H9 (cell line): ENCODE measurements around the gene PLEKHA5. TPM values are rescaled to one million over a fixed set of nuclear protein-coding genes. Genes with fewer than 3 reads are reported as not detected.
A peak's percentile ranks its signal among the peaks of the same experiment; 100 is the strongest.

Source experiments
- DNase-seq: peaks from one replicate; pipeline ENCODE4 v3.0.0-alpha.2; 2017
- H2AFZ ChIP-seq: one replicate; pipeline ENCODE4 v1.6.1; 2013; ENCODE audit warnings: mild to moderate bottlenecking, low read length, control low read depth, moderate library complexity
- H2AK5ac ChIP-seq: 2 replicates; pipeline ENCODE4 v1.6.1; 2013; ENCODE audit warnings: low read length, control low read depth, mixed read lengths; ENCODE audit not compliant: insufficient read length
- H2BK120ac ChIP-seq: one replicate; pipeline ENCODE4 v1.6.1; 2013; ENCODE audit warnings: low read depth, mild to moderate bottlenecking, low read length, control low read depth, inconsistent platforms; ENCODE audit not compliant: poor library complexity, severe bottlenecking
- H2BK12ac ChIP-seq: 2 replicates; pipeline ENCODE4 v1.6.1; 2013; ENCODE audit warnings: low read length, control low read depth, mixed read lengths, low read depth; ENCODE audit not compliant: insufficient read length
- H2BK15ac ChIP-seq: 2 replicates; pipeline ENCODE4 v1.6.1; 2013; ENCODE audit warnings: low read depth, low read length, control low read depth
- H2BK20ac ChIP-seq: one replicate; pipeline ENCODE4 v1.6.1; 2013; ENCODE audit warnings: low read depth, mild to moderate bottlenecking, low read length, control low read depth, inconsistent platforms; ENCODE audit not compliant: poor library complexity, severe bottlenecking
- H2BK5ac ChIP-seq: 2 replicates; pipeline ENCODE4 v1.6.1; 2013; ENCODE audit warnings: low read length, control low read depth, mixed read lengths; ENCODE audit not compliant: insufficient read length
- H3K14ac ChIP-seq: 2 replicates; pipeline ENCODE4 v1.6.1; 2013; ENCODE audit warnings: low read length, control low read depth; ENCODE audit not compliant: insufficient read depth
- H3K18ac ChIP-seq: 2 replicates; pipeline ENCODE4 v1.6.1; 2013; ENCODE audit warnings: low read depth, mild to moderate bottlenecking, mixed read lengths, low read length, control low read depth; ENCODE audit not compliant: insufficient read length
- H3K23ac ChIP-seq: 2 replicates; pipeline ENCODE4 v1.6.1; 2013; ENCODE audit warnings: low read length, control low read depth, mixed read lengths, low read depth; ENCODE audit not compliant: insufficient read length
- H3K23me2 ChIP-seq: 2 replicates; pipeline ENCODE4 v1.6.1; 2013; ENCODE audit warnings: low read depth, mild to moderate bottlenecking, mixed read lengths, low read length, control low read depth; ENCODE audit not compliant: insufficient read length, poor library complexity, severe bottlenecking
- H3K27ac ChIP-seq: 2 replicates; pipeline ENCODE4 v1.5.1; 2013; ENCODE audit warnings: low read length, control low read depth, mixed read lengths, low read depth; ENCODE audit not compliant: insufficient read length
- H3K27me3 ChIP-seq: 2 replicates; pipeline ENCODE4 v1.6.1; 2013; ENCODE audit warnings: low read length, control low read depth, inconsistent platforms; ENCODE audit not compliant: insufficient read depth
- H3K4ac ChIP-seq: 2 replicates; pipeline ENCODE4 v1.6.1; 2013; ENCODE audit warnings: low read depth, mild to moderate bottlenecking, control low read depth, inconsistent platforms, low read length, moderate library complexity
- H3K4me1 ChIP-seq: 2 replicates; pipeline ENCODE4 v1.6.1; 2013; ENCODE audit warnings: low read length, control low read depth, inconsistent platforms; ENCODE audit not compliant: insufficient read depth
- H3K4me2 ChIP-seq: 2 replicates; pipeline ENCODE4 v1.6.1; 2013; ENCODE audit warnings: low read length, control low read depth, mixed read lengths; ENCODE audit not compliant: insufficient read length, insufficient read depth
- H3K56ac ChIP-seq: 2 replicates; pipeline ENCODE4 v1.6.1; 2013; ENCODE audit warnings: low read depth, mild to moderate bottlenecking, mixed read lengths, low read length, control low read depth; ENCODE audit not compliant: insufficient read length
- H3K79me1 ChIP-seq: 2 replicates; pipeline ENCODE4 v1.6.1; 2013; ENCODE audit warnings: low read depth, mild to moderate bottlenecking, moderate library complexity, low read length, control low read depth, inconsistent platforms; ENCODE audit not compliant: insufficient read depth, poor library complexity, severe bottlenecking
- H3K79me2 ChIP-seq: 2 replicates; pipeline ENCODE4 v1.6.1; 2013; ENCODE audit warnings: low read length, control low read depth, inconsistent platforms; ENCODE audit not compliant: insufficient read depth
- H3K9ac ChIP-seq: 2 replicates; pipeline ENCODE4 v1.6.1; 2013; ENCODE audit warnings: low read length, control low read depth, mixed read lengths; ENCODE audit not compliant: insufficient read length; ENCODE audit errors: extremely low read depth
- H3K9me3 ChIP-seq: one replicate; pipeline ENCODE4 v1.6.1; 2013; ENCODE audit warnings: low read depth, low read length, inconsistent platforms; ENCODE audit not compliant: control insufficient read depth
- H3T11ph ChIP-seq: one replicate; pipeline ENCODE4 v1.6.1; 2013; ENCODE audit warnings: mild to moderate bottlenecking, low read length, control low read depth, inconsistent platforms
- H4K20me1 ChIP-seq: one replicate; pipeline ENCODE4 v1.6.1; 2013; ENCODE audit not compliant: control insufficient read depth, insufficient read length, insufficient read depth
- H4K5ac ChIP-seq: 2 replicates; pipeline ENCODE4 v1.6.1; 2013; ENCODE audit warnings: low read depth, mild to moderate bottlenecking, mixed read lengths, low read length, control low read depth; ENCODE audit not compliant: insufficient read length
- H4K8ac ChIP-seq: replicated peaks from 2 replicates; pipeline ENCODE4 v1.6.1; 2013; ENCODE audit warnings: low read length, control low read depth, mixed read lengths, low read depth; ENCODE audit not compliant: insufficient read length
- H4K91ac ChIP-seq: 2 replicates; pipeline ENCODE4 v1.6.1; 2013; ENCODE audit warnings: low read depth, mild to moderate bottlenecking, moderate library complexity, mixed read lengths, low read length, control low read depth; ENCODE audit not compliant: insufficient read length
- H3K27ac Mint-ChIP-seq, 3 experiments: 2 replicates in 2 of 3; 3 replicates in 1 of 3; pipeline ENCODE4 v1.8.0; 2020 to 2021; ENCODE audit warnings: mixed read lengths in 3 of 3, mild to moderate bottlenecking in 1 of 3, moderate library complexity in 1 of 3
- H3K27me3 Mint-ChIP-seq: 2 replicates; pipeline ENCODE4 v1.8.0; 2021; ENCODE audit warnings: low read depth, mild to moderate bottlenecking, moderate library complexity, mixed read lengths
- H3K36me3 Mint-ChIP-seq, 3 experiments: 2 replicates in 2 of 3; 3 replicates in 1 of 3; pipeline ENCODE4 v1.8.0; 2020 to 2021; ENCODE audit warnings: low read depth in 3 of 3, mixed read lengths in 3 of 3; ENCODE audit not compliant: insufficient read depth in 1 of 3
- H3K4me1 Mint-ChIP-seq, 2 experiments: 2 replicates each; pipeline ENCODE4 v1.8.0; 2020; ENCODE audit warnings: mixed read lengths in 2 of 2
- H3K4me3 Mint-ChIP-seq, 2 experiments: 2 replicates in 1 of 2; 3 replicates in 1 of 2; pipeline ENCODE4 v1.8.0; 2020 to 2021; ENCODE audit warnings: mild to moderate bottlenecking in 2 of 2, mixed read lengths in 2 of 2, moderate library complexity in 1 of 2
- H3K9me3 Mint-ChIP-seq, 2 experiments: 2 replicates in 1 of 2; 3 replicates in 1 of 2; pipeline ENCODE4 v1.8.0; 2020; ENCODE audit warnings: mild to moderate bottlenecking in 2 of 2, mixed read lengths in 2 of 2, moderate library complexity in 1 of 2
- WGBS: extraction: QIAGEN DNeasy Blood & Tissue Kit; methylation state at CpG from one replicate; pipeline ENCODE4 v1.1.7; 2013; ENCODE audit warnings: missing lambda C conversion rate, low lambda C conversion rate, mixed read lengths; ENCODE audit not compliant: insufficient read length; ENCODE audit errors: extremely low coverage; 5-methylcytosine and 5-hydroxymethylcytosine counted together
- total RNA-seq: library from RNA; stranded (reverse); gene quantifications from 2 replicates; pipeline ENCODE4 v1.2.1, GENCODE V29; 2021
- TF ChIP-seq, protein P1 (sequence below): fragments of 200-600 bp; sonication (generic); conservative IDR thresholded peaks from 3 replicates; pipeline ENCODE4 v1.8.0; 2021; ENCODE audit warnings: antibody characterized with exemption, mild to moderate bottlenecking

PLEKHA5 gene
- total RNA-seq, 1 experiment from 2014 or later: 86.7 TPM

DNA sequence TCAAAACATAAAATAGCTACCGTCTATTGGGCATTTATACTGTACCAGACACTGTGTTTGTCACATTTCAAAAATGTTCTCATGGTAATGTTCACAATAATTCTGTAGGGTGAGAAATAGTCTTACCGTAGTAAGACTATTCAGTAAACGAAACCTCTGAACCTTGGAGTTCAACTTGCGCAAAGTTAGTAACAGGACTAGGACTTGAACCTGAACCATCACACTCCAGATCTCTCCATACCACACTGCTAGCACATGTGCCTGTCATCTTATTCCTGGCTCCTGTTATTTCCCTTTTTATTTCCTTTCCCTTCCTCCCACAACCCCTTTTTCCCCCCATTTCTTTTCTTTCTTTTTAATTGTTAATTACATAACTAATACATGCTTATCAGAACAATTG lies 65.4 kb downstream of the PLEKHA5 start:
- H3K18ac ChIP-seq: no peak overlapping the region
- H3K27ac ChIP-seq: no peak overlapping the region
- Mint-ChIP-seq H3K4me1 (peaks cover 30 to 37% of the 10 kb centered on the region in 2 experiments), H3K9me3 (no peaks in the 10 kb centered on the region), H3K36me3 (peaks cover 0 to 3% (median 0%) of the 10 kb centered on the region in 3 experiments; a peak in 1 of 7 replicates), H3K27ac (peak overlapping the region in 1 of 3 experiments; percentile 22; a peak in 2 of 7 replicates), H3K4me3 (no peak overlapping the region), H3K27me3 (no peaks in the 10 kb centered on the region)
- H3K79me1 ChIP-seq: peaks cover 7% of the 10 kb centered on the region
- no peak overlapping the region for H2BK12ac ChIP-seq
- H3K4ac ChIP-seq: no peak overlapping the region
- H2AK5ac ChIP-seq: no peak overlapping the region
- H2BK120ac ChIP-seq: no peak overlapping the region
- TF ChIP-seq, protein P1, sequence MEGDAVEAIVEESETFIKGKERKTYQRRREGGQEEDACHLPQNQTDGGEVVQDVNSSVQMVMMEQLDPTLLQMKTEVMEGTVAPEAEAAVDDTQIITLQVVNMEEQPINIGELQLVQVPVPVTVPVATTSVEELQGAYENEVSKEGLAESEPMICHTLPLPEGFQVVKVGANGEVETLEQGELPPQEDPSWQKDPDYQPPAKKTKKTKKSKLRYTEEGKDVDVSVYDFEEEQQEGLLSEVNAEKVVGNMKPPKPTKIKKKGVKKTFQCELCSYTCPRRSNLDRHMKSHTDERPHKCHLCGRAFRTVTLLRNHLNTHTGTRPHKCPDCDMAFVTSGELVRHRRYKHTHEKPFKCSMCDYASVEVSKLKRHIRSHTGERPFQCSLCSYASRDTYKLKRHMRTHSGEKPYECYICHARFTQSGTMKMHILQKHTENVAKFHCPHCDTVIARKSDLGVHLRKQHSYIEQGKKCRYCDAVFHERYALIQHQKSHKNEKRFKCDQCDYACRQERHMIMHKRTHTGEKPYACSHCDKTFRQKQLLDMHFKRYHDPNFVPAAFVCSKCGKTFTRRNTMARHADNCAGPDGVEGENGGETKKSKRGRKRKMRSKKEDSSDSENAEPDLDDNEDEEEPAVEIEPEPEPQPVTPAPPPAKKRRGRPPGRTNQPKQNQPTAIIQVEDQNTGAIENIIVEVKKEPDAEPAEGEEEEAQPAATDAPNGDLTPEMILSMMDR: no peak
- no peak overlapping the region for H3K9ac ChIP-seq
- no peak overlapping the region for H4K91ac ChIP-seq
- no peak overlapping the region for H3K23ac ChIP-seq
- no peaks in the 10 kb centered on the region for H4K20me1 ChIP-seq
- H2BK5ac ChIP-seq: no peak overlapping the region
- H3K4me2 ChIP-seq: no peak overlapping the region
- H4K8ac ChIP-seq: no peak overlapping the region
- H4K5ac ChIP-seq: no peak overlapping the region
- no CpG with 5 or more reads among the region's 4 CpGs for WGBS
- no peak for DNase-seq
- H3K27me3 ChIP-seq: no peaks in the 10 kb centered on the region
- no peak overlapping the region for H2BK15ac ChIP-seq
- no peak overlapping the region for H3K14ac ChIP-seq
- H3K4me1 ChIP-seq: no peaks in the 10 kb centered on the region; the same call in 1 of the 2 replicates
- H2AFZ ChIP-seq: no peak overlapping the region
- H3K23me2 ChIP-seq: no peaks in the 10 kb centered on the region
- H2BK20ac ChIP-seq: no peak overlapping the region
- no peak overlapping the region for H3T11ph ChIP-seq
- H3K56ac ChIP-seq: no peak overlapping the region
- peaks cover 16% of the 10 kb centered on the region; the same call in 1 of the 2 replicates for H3K79me2 ChIP-seq
- no peaks in the 10 kb centered on the region for H3K9me3 ChIP-seq
